ENCODE results near the gene PHTF2. TPM values are rescaled to one million over a fixed set of nuclear protein-coding genes. Genes with fewer than 3 reads are reported as not detected.
A peak's percentile ranks its signal among the peaks of the same experiment; 100 is the strongest.

The PHTF2 gene
- total and polyA plus RNA-seq, 7 donors: 16.7 to 101 (median 51.7) TPM

DNA sequence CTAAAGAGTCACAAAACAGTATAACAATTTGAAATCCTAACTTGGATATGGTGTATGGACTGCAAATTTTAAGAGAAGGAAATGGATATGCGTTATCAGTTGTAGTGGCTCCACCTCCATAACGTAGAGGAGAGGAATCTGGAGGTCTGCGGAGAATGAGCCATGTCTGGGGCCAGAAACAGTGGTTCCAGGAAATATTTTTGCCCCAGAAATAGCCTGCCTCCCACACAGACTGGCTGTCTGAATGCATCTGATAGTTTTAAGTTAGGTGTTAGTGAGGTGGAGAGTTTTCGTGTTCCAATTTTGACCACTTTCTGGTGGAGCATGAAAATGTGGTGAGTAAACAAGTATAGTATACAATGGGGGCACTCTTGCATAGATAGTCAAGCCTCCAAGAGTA, 1.6 kb downstream of the PHTF2 start:
- intact Hi-C loops (cut with DNase I): no loop called here
- H3K9me3 ChIP-seq: no peaks in the 10 kb centered on the region
- H3K4me3 ChIP-seq: peak overlapping the region; percentile 95
- DNase-seq: no peak
- WGBS, 3 donors: 53 to 66% (median 58%) methylated on average over 4 of the region's 4 CpGs
- H3K27me3 ChIP-seq (ENCODE audit: insufficient read depth in 3 of 3, low read length in 2 of 3): no peaks in the 10 kb centered on the region
- no peak for TF ChIP-seq CTCF (IDR thresholded peaks at IDR 0.05)
- peaks cover 42% of the 10 kb centered on the region for H3K4me1 ChIP-seq
- H3K27ac ChIP-seq: peak overlapping the region; percentile 98
- no peak for ATAC-seq
- no peaks in the 10 kb centered on the region for H3K36me3 ChIP-seq (ENCODE audit: insufficient read depth in 1 of 2, low read depth in 1 of 2)

GRCh38 chr7:77800730-77801129, 2.2 kb downstream of the PHTF2 start:
- ATAC-seq (no peak), DNase-seq (no peak)
- 90 to 95% (median 91%) methylated on average over 2 of the region's 2 CpGs for WGBS, 3 donors
- peak overlapping the region; percentile 95 for H3K4me3 ChIP-seq
- intact Hi-C loops (cut with DNase I): no loop called here
- no peaks in the 10 kb centered on the region for H3K27me3 ChIP-seq (ENCODE audit: insufficient read depth in 3 of 3, low read length in 2 of 3)
- H3K36me3 ChIP-seq (ENCODE audit: insufficient read depth in 1 of 2, low read depth in 1 of 2): no peaks in the 10 kb centered on the region
- peak overlapping the region; percentile 27 for H3K27ac ChIP-seq
- peaks cover 42% of the 10 kb centered on the region for H3K4me1 ChIP-seq
- peaks cover 1% of the 10 kb centered on the region for H3K9me3 ChIP-seq
- TF ChIP-seq CTCF (IDR thresholded peaks at IDR 0.05): no peak

DNA sequence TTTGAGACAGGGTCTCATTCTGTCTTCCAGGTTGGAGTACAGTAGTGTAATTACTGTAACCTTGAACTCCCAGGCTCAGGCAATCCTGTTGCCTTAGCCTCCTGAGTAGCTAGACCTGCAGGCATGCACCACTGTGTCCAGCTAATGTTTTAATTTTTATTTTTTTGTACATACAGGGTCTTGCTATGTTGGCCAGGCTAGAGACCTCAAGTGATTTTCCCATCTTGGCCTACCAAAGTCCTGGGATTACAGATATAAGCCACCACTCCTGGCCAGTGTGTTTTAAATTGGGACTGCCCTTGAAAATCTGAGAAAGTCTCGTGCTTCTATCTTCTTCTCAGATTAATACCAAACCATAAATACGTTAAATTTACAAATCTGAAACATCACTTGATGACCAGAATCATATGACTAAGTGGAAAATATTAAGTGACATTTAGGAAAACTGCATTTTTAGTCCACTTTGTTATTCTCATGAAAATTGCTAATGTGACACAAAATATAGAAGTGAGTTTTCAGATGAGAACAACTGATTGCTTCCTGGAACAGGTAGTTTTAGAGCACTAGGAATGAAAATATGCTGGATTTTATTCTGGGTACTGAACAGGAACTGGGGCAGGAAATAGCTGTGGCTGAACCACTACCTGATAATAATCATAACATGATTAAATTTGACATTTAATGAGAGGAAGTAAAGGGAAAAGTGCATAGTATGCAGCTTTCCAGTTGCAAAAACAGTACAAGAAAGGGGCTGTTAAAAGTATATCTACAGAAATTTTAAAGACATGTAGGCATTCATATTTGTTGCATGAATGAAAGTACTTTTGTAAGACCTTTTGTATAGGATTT, 4.2 kb downstream of the PHTF2 start:
- H3K27ac ChIP-seq: no peak overlapping the region
- no peak for TF ChIP-seq CTCF (IDR thresholded peaks at IDR 0.05)
- no peaks in the 10 kb centered on the region for H3K36me3 ChIP-seq (ENCODE audit: insufficient read depth in 1 of 2, low read depth in 1 of 2)
- no peaks in the 10 kb centered on the region for H3K27me3 ChIP-seq (ENCODE audit: insufficient read depth in 3 of 3, low read length in 2 of 3)
- 74 to 83% (median 80%) methylated on average over 2 of the region's 2 CpGs for WGBS, 3 donors
- H3K4me3 ChIP-seq: no peak overlapping the region
- intact Hi-C loops (cut with DNase I): no loop called here
- ATAC-seq: no peak
- no peak for DNase-seq
- H3K9me3 ChIP-seq: peaks cover 14% of the 10 kb centered on the region
- H3K4me1 ChIP-seq: peaks cover 30% of the 10 kb centered on the region

DNA sequence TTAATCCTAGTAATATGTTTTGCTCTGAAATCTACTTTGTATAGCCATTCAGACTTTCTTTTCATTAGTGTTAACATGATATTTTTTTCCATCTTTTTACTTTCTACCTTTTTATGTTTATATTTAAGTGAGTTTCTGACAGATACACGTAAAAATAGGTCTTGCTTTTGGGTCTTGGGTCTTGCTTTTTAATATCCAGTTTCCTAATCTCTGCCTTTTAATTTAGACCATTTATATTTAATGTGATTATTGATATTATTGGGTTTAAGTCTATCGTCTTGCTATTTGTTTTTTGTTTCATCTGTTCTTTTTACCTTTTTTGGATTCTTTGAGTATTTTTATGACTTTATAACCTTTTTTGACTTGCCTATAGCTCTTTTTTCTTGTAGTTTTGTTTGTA, 7.9 kb downstream of the PHTF2 start:
- Histone ChIP-seq H3K4me1 (peaks cover 23% of the 10 kb centered on the region), H3K4me3 (no peak overlapping the region), H3K27ac (no peak overlapping the region), H3K9me3 (peaks cover 14% of the 10 kb centered on the region), H3K27me3 (ENCODE audit: insufficient read depth in 3 of 3, low read length in 2 of 3) (no peaks in the 10 kb centered on the region), H3K36me3 (ENCODE audit: insufficient read depth in 1 of 2, low read depth in 1 of 2) (no peaks in the 10 kb centered on the region)
- WGBS, 3 donors: 95 to 98% (median 98%) methylated on average over 2 of the region's 2 CpGs
- intact Hi-C loops (cut with DNase I): no loop called here
- no peak for DNase-seq
- no peak for ATAC-seq
- no peak for TF ChIP-seq CTCF (IDR thresholded peaks at IDR 0.05)

Measured in psoas muscle (tissue), 8 donors.